Hepatocyte (in vitro differentiated cells): ENCODE data around the gene HBQ1.

Source experiments
- CTCF ChIP-seq: fragments of 200-600 bp; sonication (generic); IDR thresholded peaks from 2 replicates; pipeline ENCODE4 v1.5.1; 2016; ENCODE audit warnings: antibody characterized with exemption, mild to moderate bottlenecking; ENCODE audit not compliant: poor library complexity
- EZH2 ChIP-seq: fragments of 200-600 bp; sonication (generic); IDR thresholded peaks from 2 replicates; pipeline ENCODE4 v1.6.1; 2016; ENCODE audit warnings: antibody characterized with exemption, mild to moderate bottlenecking, borderline replicate concordance

GRCh38 chr16:177981-178667, 2.1 kb upstream of the HBQ1 start:
- TF ChIP-seq CTCF (no peak), EZH2 (no peak)
